Measurements from ENCODE around the gene RDM1.

DNA sequence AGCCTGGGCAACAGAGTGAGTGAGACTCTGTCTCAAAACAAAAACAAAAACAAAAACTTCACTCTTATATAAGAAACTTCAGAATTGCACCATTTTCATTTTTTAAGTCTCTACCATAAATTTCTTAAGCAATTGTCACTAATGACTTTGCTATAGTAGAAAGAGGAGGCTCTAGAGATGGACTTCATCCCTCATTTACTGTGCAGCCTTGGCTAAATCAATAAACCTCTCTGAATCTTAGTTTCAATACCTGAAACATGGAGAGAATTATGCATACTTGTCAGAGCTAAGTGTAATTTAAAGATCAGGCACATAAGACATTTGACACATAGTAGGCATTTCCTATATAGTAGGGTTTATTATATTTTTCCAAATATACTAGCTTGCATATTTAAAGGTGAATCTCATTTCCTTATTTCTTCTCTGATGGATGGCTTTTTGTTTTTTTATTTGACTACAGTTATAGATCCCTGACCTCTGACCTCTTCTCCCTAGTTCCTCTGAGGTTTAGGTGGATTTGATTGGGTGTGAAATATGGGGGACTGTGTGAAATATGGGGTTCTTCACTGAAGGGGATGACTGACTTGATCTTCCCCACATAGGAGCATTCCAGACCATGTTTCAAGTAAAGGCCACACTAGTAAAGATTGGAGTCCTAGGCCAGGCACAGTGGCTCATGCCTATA, 53.1 kb downstream of the RDM1 start:
- TF ChIP-seq, protein P1, sequence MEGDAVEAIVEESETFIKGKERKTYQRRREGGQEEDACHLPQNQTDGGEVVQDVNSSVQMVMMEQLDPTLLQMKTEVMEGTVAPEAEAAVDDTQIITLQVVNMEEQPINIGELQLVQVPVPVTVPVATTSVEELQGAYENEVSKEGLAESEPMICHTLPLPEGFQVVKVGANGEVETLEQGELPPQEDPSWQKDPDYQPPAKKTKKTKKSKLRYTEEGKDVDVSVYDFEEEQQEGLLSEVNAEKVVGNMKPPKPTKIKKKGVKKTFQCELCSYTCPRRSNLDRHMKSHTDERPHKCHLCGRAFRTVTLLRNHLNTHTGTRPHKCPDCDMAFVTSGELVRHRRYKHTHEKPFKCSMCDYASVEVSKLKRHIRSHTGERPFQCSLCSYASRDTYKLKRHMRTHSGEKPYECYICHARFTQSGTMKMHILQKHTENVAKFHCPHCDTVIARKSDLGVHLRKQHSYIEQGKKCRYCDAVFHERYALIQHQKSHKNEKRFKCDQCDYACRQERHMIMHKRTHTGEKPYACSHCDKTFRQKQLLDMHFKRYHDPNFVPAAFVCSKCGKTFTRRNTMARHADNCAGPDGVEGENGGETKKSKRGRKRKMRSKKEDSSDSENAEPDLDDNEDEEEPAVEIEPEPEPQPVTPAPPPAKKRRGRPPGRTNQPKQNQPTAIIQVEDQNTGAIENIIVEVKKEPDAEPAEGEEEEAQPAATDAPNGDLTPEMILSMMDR (conservative IDR thresholded peaks at IDR 0.05; ENCODE audit: low read length): no peak
- TF ChIP-seq EZH2phosphoT487 (IDR thresholded peaks at IDR 0.05; ENCODE audit: borderline replicate concordance, low read depth, low read length): no peak
